HG03066 (cell line): Measurements from ENCODE around the gene UTP14C.
"Not testable (repeated sequence)": the region's sequence is repeated elsewhere in the genome, so short reads cannot be mapped to it uniquely, and the experiment has no call there.

Experiments used
- ATAC-seq: cut with Tn5 transposase; IDR thresholded peaks from one replicate; pipeline ENCODE4 v1.9.1; 2021; ENCODE audit warnings: low read depth; ENCODE audit not compliant: unreplicated experiment

The UTP14C gene

DNA sequence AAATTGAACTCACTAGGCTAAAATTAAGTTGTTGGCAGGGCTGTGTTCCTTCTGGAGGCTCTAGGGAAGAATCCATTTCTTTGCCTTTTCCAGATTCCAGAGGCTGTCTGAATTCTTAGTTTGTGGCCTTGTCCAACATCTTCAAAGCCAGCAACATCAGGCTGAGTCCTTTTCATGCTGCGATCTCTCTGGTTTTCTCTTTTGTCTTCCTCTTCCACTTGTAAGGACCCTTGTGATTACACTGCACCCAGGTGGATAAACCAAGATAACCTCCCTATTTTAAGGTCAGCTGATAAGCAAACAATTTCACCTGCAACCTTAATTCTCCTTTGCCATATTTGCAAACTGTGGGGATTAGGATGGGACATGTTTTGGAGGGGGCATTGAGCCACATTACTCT, 11.5 kb downstream of the UTP14C start:
- no peak for ATAC-seq

DNA sequence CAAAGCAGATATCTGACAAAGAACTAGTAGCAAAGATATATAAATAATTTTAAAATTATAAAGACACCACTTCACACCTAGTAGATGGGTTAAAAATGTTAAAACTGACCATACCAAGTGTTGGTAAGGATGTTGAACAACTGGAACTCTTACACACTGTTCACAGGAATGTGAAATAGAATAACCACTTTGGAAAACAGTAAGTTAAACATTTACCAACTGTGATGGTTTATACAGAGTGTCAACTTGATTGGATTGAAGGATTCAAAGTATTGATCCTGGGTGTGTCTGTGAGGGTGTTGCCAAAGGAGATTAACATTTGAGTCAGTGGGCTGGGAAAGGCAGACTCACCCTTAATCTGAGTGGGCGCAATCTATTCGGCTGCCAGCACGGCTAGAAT, 19.2 kb downstream of the UTP14C start:
- ATAC-seq: no peak

DNA sequence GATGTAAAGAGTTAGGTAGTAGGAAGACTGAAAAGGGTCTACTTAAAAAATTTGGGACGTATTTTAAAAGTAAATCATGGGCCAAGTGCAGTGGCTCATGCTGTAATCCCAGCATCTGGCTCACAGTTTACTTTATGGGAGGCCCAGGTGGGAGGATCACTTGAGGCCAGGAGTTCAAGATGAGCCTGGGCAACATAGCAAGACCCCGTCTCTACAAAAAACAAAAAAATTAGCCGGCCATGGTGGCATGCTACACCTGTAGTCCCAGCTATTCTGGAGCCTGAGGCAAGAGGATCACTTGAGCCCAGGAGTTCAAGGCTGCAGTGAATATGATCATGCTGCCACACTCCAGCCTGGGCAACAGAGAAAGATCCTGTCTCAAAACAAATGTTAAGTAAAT, 23.0 kb downstream of the UTP14C start:
- no peak for ATAC-seq

DNA sequence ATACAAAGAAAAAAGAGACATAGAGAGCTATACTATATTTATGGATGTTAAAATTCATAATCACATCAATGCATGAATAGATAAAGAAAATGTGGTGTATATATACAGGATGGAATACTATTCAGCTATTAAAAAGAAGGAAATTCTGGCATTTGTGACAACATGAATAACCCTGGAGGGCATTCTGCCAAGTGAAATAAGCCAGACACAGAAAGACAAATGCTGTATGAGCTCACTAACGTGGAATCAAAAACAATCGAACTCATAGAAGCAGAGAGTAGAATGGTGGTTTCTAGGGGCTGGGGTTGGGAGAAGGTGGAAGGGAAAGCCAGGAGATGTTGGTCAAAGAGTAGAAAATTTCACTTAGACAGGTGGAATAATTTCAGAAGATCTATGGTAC, 24.0 kb downstream of the UTP14C start:
- no peak for ATAC-seq

DNA sequence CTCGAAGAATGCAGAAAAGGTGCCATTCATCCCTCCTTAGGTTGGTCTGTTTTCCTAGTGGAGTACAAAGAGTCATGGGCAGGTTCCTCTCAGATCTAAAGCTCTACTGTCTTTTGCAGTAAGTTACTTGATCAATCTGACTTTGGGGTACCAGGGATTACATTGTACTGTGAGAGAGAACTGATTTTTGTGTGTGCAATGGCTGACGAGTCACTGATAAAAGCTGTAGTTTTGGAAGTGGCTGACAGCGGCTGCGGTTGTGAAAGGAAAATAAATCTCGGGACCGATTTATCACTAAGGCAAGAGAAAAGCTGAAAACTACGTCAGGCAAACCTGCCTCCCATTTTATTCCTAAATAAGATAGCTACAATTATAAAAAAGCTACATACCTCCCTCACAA, 26.9 kb downstream of the UTP14C start:
- no peak for ATAC-seq

DNA sequence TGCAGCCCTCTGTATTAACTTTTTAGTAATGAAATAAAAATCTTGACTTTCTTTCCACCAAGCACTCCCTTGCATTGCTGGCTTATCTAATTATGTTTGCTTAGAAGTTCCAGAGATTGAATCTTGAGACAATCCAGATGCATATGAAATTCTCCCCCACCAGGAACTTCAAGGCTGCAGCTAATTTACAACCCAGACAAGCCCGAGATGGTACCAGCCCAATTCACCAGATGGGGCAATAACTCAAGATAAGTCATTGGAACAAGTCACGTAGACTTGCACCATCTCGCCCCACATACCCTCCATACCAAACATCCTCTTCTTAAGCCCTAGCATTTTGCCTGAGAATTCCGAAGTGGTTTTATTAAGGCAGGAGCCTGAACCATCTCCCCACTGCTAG, 29.0 kb downstream of the UTP14C start:
- no peak for ATAC-seq

DNA sequence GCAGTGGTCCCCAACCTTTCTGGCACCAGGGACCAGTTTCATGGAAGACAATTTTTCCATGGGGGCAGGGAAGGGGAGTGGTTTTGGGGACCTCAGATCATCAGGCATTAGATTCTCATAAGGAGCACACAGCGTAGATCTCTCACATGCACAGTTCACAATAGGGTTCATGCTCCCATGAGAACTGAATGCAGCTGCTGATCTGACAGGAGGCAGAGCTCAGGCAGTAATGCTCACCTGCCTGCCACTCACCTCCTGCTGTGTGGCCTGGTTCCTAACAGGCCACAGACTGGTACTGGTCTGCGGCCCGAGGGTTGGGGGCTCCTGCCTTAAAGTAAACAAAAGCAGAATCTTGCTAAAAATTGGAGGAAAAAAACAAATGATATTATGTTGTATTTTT, 36.6 kb downstream of the UTP14C start:
- ATAC-seq: not testable (repeated sequence)

DNA sequence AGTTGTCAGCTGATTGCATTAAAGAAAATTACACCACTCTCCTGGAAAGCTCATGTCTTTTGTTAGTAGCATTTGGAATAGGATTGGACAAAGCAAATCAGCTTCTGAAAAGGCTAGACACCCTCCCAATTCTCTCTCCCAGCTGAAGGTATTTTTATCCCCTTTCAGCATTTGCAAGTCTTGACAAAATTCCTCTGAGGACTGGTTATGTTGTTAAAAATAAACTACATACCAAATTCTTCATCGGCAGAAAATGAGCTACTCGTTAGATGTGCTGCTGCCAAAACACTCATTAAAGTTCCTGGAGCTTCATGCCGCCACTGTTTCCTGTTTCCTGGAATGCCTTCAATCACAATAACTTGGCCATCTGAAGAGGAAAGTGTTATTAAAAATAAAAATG, 37.1 kb downstream of the UTP14C start:
- ATAC-seq: no peak

DNA sequence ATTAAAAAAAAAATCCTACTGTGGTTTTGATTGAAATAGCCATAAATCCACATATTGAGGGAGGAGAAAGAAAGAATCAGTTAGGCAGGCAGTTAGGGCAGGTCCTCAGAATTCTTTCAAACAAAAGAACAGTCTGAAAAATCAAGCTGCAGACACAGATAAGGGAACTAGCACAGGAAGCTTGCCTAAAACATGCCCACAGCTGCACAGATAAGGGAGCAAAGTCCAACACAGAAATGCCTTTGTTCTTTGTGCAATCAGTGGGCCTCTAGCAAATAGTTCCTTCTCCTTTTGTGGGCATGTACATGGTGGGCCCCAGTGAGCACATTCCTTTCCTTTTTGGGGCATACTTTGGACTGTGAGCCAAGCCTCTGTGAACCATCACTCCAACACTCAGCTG, 42.7 kb downstream of the UTP14C start:
- no peak for ATAC-seq

DNA sequence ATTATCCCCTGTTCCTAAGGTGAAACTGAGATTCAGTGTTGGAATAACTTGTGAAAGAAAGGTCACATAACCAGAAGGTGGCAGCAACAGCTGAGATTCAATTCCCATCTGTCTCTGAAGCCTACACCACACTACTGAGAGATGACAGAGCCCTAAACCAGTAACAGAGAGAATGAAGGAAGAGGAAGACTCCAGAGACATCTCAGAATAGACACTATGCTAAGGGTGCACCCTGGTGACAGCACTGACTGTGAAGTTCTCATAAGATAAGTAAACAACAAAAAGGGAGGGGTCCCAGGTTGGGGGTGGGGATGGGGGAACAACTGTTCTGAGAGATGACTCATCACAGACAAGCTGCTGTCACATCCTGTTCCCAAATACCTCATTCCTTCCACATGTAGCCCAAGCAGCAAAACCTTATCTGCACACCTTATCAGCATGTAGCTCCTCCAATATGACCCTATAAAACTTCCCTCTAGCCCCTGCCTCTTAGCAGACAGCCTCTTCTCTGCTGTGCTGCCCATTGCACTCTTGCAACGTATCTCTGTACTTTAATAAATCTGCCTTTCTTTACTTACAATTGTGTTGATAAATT, 46.5 kb downstream of the UTP14C start:
- no peak for ATAC-seq
